HCT116 (cell line): ENCODE measurements around the gene VAV2. TPM values are rescaled to one million over a fixed set of nuclear protein-coding genes. Genes with fewer than 3 reads are reported as not detected.

Experiments used
- ATAC-seq: fragments of 200-7000 bp; cut with Tn5 transposase; 2 replicates; pipeline ENCODE4 v1.9.1; 2020; ENCODE audit warnings: mild to moderate bottlenecking, moderate library complexity
- BruUV-seq: library from RNA; stranded (reverse); fragments of 400-500 nt; replicated peaks from 2 replicates; lab custom pipeline; 2021; lab: Mats Ljungman, UMichigan
- CTCF ChIA-PET: fragments of 300-600 bp; sonication (Branson Sonifier 250); formaldehyde crosslinking; loops from one replicate; lab custom pipeline; 2021; ENCODE audit warnings: antibody characterized with exemption; lab: Charles Lee
- POLR2A ChIA-PET: fragments of 300-600, 350-600 bp; sonication (Branson Sonifier 250); formaldehyde crosslinking; loops from one replicate; lab custom pipeline; 2021; ENCODE audit warnings: antibody characterized with exemption; lab: Charles Lee
- RAD21 ChIA-PET, 2 experiments: fragments of 300-600 bp; sonication (Branson Sonifier 250); formaldehyde crosslinking; loops; one replicate each; lab custom pipeline; 2023; ENCODE audit warnings: low total read pairs in 2 of 2; ENCODE audit not compliant: uncharacterized antibody in 2 of 2, unreplicated experiment in 2 of 2, low non-redundant PET in 1 of 2; lab: Charles Lee
- DNase-seq: peaks from one replicate; pipeline ENCODE4 v3.0.0-alpha.2; 2010; ENCODE audit warnings: low read depth, low spot score
- H2AFZ ChIP-seq: fragments of 200-600 bp; shearing (Covaris generic), sonication (generic); 2 replicates; pipeline ENCODE4 v1.6.1; 2017; ENCODE audit warnings: low read depth, mixed run types, mixed read lengths, antibody characterized with exemption, low read length; ENCODE audit not compliant: poor library complexity, severe bottlenecking
- H3K27ac ChIP-seq: 2 replicates; pipeline ENCODE4 v1.5.1; 2012; ENCODE audit warnings: low read depth, low read length
- H3K27me3 ChIP-seq: fragments of 200-600 bp; sonication (generic); 2 replicates; pipeline ENCODE4 v1.6.1; 2016; ENCODE audit warnings: mixed run types, low read length, mixed read lengths; ENCODE audit not compliant: insufficient read depth
- H3K36me3 ChIP-seq, 2 experiments: fragments of 200-500 bp in 1 of 2; fragments of 200-600 bp in 1 of 2; sonication (Bioruptor generic) in 1 of 2; sonication (generic) in 1 of 2; 2 replicates each; pipeline versions ENCODE4 v1.5.1 to v1.6.1; 2014 to 2016; ENCODE audit warnings: low read length in 2 of 2, inconsistent platforms in 1 of 2, mixed read lengths in 1 of 2, mixed run types in 1 of 2; ENCODE audit not compliant: insufficient read depth in 2 of 2, control insufficient read depth in 1 of 2
- H3K4me1 ChIP-seq, 2 experiments: fragments of 200-600 bp in 1 of 2; sonication (generic) in 1 of 2; 2 replicates each; pipeline versions ENCODE4 v1.5.1 to v1.6.1; 2012 to 2017; ENCODE audit warnings: low read length in 2 of 2, inconsistent platforms in 1 of 2, mild to moderate bottlenecking in 1 of 2, mixed read lengths in 1 of 2, mixed run types in 1 of 2, moderate library complexity in 1 of 2; ENCODE audit not compliant: insufficient read depth in 2 of 2, control insufficient read depth in 1 of 2
- H3K4me2 ChIP-seq: fragments of 200-600 bp; sonication (generic); 2 replicates; pipeline ENCODE4 v1.6.1; 2017; ENCODE audit warnings: mixed run types, low read length, mixed read lengths
- H3K4me3 ChIP-seq, 2 experiments: fragments of 200-600 bp in 1 of 2; sonication (generic) in 1 of 2; replicated peaks in 1 of 2; 2 replicates each; pipeline ENCODE4 v1.5.1; 2011 to 2016; ENCODE audit warnings: low read length in 2 of 2, control low read depth in 1 of 2, low read depth in 1 of 2, mild to moderate bottlenecking in 1 of 2, mixed read lengths in 1 of 2, mixed run types in 1 of 2
- H3K79me2 ChIP-seq: fragments of 200-600 bp; sonication (generic); 2 replicates; pipeline ENCODE4 v1.6.1; 2017; ENCODE audit warnings: mild to moderate bottlenecking, mixed run types, low read length, moderate library complexity, mixed read lengths; ENCODE audit not compliant: insufficient read depth
- H3K9ac ChIP-seq: fragments of 200-600 bp; sonication (generic); 2 replicates; pipeline ENCODE4 v1.6.1; 2016; ENCODE audit warnings: low read length, mixed read lengths
- H3K9me2 ChIP-seq: fragments of 200-600 bp; sonication (generic), shearing (Covaris generic); 2 replicates; pipeline ENCODE4 v1.6.1; 2017; ENCODE audit warnings: mixed run types, mild to moderate bottlenecking, moderate library complexity; ENCODE audit not compliant: insufficient read depth
- H3K9me3 ChIP-seq, 2 experiments: fragments of 200-500 bp in 1 of 2; fragments of 200-600 bp in 1 of 2; sonication (Bioruptor generic) in 1 of 2; sonication (generic) in 1 of 2; 2 replicates each; pipeline ENCODE4 v1.6.1; 2014 to 2017; ENCODE audit warnings: low read length in 2 of 2, mixed read lengths in 2 of 2, inconsistent platforms in 1 of 2, low read depth in 1 of 2, mild to moderate bottlenecking in 1 of 2, mixed run types in 1 of 2, moderate library complexity in 1 of 2; ENCODE audit not compliant: control insufficient read depth in 1 of 2, insufficient read depth in 1 of 2
- H4K20me1 ChIP-seq: fragments of 200-600 bp; sonication (generic), shearing (Covaris generic); 2 replicates; pipeline ENCODE4 v1.6.1; 2017; ENCODE audit warnings: mixed run types, mild to moderate bottlenecking, moderate library complexity; ENCODE audit not compliant: insufficient read depth
- ATF3 ChIP-seq: IDR thresholded peaks from 2 replicates; pipeline ENCODE4 v1.6.1; 2012
- CBX3 ChIP-seq: IDR thresholded peaks from 2 replicates; pipeline ENCODE4 v1.6.1; 2012; ENCODE audit warnings: low read depth
- CTCF ChIP-seq, 3 experiments: fragments of 200-600 bp in 1 of 3; sonication (generic) in 1 of 3; IDR thresholded peaks in 2 of 3; conservative IDR thresholded peaks in 1 of 3; 2 replicates each; pipeline ENCODE4 v1.5.1; 2012 to 2017; ENCODE audit warnings: low read depth in 2 of 3, low read length in 2 of 3, antibody characterized with exemption in 1 of 3, borderline replicate concordance in 1 of 3, control low read depth in 1 of 3, mild to moderate bottlenecking in 1 of 3, mixed read lengths in 1 of 3, mixed run types in 1 of 3, moderate library complexity in 1 of 3; ENCODE audit not compliant: insufficient read depth in 1 of 3
- EGR1 ChIP-seq: IDR thresholded peaks from 2 replicates; pipeline ENCODE4 v1.6.1; 2012; ENCODE audit warnings: low read depth
- ELF1 ChIP-seq: IDR thresholded peaks from 2 replicates; pipeline ENCODE4 v1.6.1; 2012; ENCODE audit warnings: low read depth, borderline replicate concordance
- EZH2 ChIP-seq: fragments of 200-600 bp; sonication (generic); IDR thresholded peaks from 2 replicates; pipeline ENCODE4 v1.6.1; 2017; ENCODE audit warnings: antibody characterized with exemption, mixed run types
- FOSL1 ChIP-seq: IDR thresholded peaks from 2 replicates; pipeline ENCODE4 v1.6.1; 2012; ENCODE audit warnings: low read depth
- REST ChIP-seq: IDR thresholded peaks from 2 replicates; pipeline ENCODE4 v1.6.1; 2012; ENCODE audit warnings: low read depth
- SRF ChIP-seq: IDR thresholded peaks from 2 replicates; pipeline ENCODE4 v1.6.1; 2012; ENCODE audit warnings: low read depth
- TCF7L2 ChIP-seq: IDR thresholded peaks from 2 replicates; pipeline ENCODE4 v1.7.0; 2011; ENCODE audit warnings: borderline replicate concordance, inconsistent platforms; ENCODE audit not compliant: insufficient read depth, insufficient read length; ENCODE audit errors: extremely low read depth
- YY1 ChIP-seq: IDR thresholded peaks from 2 replicates; pipeline ENCODE4 v1.6.1; 2011; ENCODE audit warnings: low read length, low read depth, moderate library complexity, mild to moderate bottlenecking; ENCODE audit not compliant: insufficient replicate concordance; ENCODE audit errors: extremely low read depth
- ZFX ChIP-seq: fragments of 450-650 bp; IDR thresholded peaks from 2 replicates; pipeline ENCODE4 v1.6.1; 2017
- ZNF274 ChIP-seq: fragments of 200-500 bp; sonication (Bioruptor generic); IDR thresholded peaks from 2 replicates; pipeline ENCODE4 v1.6.1; 2014; ENCODE audit warnings: mild to moderate bottlenecking, low read depth, low read length, inconsistent platforms
- intact Hi-C: fragments of 100-400 bp; cut with micrococcal nuclease; formaldehyde crosslinking; loops from 2 replicates; pipeline ENCODE4 v1.10.0; 2022
- total RNA-seq: library from RNA; stranded (reverse); gene quantifications from one replicate; pipeline ENCODE4 v1.2.1, GENCODE V29; 2021; ENCODE audit not compliant: unreplicated experiment
- TF ChIP-seq, protein P1 (sequence below): IDR thresholded peaks from 2 replicates; pipeline ENCODE4 v1.6.1; 2012

VAV2 gene
- total RNA-seq, 1 experiment from 2014 or later: 33.2 TPM

DNA sequence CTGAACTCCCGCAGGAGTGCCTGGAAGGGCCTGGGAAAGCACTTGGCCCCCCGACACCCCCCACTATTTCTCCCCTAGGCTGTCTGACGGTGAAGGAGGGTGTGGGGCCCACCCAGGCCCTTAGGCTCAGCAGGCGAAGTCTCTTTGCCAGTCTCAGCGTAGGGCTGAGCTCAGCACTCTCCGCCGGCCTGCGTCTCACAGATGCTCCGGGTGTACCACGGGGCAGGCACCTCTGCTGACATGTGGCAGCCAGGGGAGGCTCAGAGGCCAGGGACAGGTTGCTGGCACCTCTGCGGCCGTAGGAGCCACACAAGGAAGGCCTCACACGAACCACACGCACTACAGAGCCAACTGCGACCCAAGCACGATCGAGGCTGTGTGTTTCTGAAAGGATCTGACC is 114.2 kb downstream of the VAV2 start:
- TF ChIP-seq EZH2: no peak
- TF ChIP-seq ELF1: no peak
- TF ChIP-seq EGR1: no peak
- TF ChIP-seq CTCF (IDR thresholded peaks at IDR 0.05 in 2 of 3, conservative IDR thresholded peaks at IDR 0.05 in 1 of 3; ENCODE audit: borderline replicate concordance in 1 of 3, insufficient read depth in 1 of 3, low read depth in 2 of 3, low read length in 2 of 3): no peak
- TF ChIP-seq TCF7L2: no peak
- no peak for TF ChIP-seq YY1
- TF ChIP-seq FOSL1: no peak
- TF ChIP-seq CBX3: no peak
- no peak for TF ChIP-seq SRF
- TF ChIP-seq ATF3: no peak
- TF ChIP-seq, protein P1, sequence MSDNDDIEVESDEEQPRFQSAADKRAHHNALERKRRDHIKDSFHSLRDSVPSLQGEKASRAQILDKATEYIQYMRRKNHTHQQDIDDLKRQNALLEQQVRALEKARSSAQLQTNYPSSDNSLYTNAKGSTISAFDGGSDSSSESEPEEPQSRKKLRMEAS: no peak
- TF ChIP-seq ZFX: no peak
- no peak for TF ChIP-seq ZNF274
- no peak for TF ChIP-seq REST
- POLR2A ChIA-PET: no interaction called here
- Histone ChIP-seq H3K4me2 (no peak overlapping the region), H3K27me3 (no peaks in the 10 kb centered on the region), H3K4me1 (peaks cover 49 to 56% of the 10 kb centered on the region in 2 experiments), H3K9me3 (no peaks in the 10 kb centered on the region), H2AFZ (no peak overlapping the region), H3K9ac (no peak overlapping the region), H3K79me2 (peaks cover 37% of the 10 kb centered on the region; the same call in 1 of the 2 replicates), H3K36me3 (no peaks in the 10 kb centered on the region), H4K20me1 (no peaks in the 10 kb centered on the region), H3K4me3 (no peak overlapping the region), H3K27ac (no peak overlapping the region), H3K9me2 (no peaks in the 10 kb centered on the region)
- DNase-seq (no peak), ATAC-seq (no peak)
- CTCF ChIA-PET: no interaction called here
- intact Hi-C loops: no loop called here
- no TSS peak for BruUV-seq
- RAD21 ChIA-PET: no interaction called here
